ENCODE data around the gene CFL2.
"Not testable (repeated sequence)": the region's sequence is repeated elsewhere in the genome, so short reads cannot be mapped to it uniquely, and the experiment has no call there.

Gene CFL2

GRCh38 chr14:34711169-34711568, 3.2 kb downstream of the CFL2 start:
- no peak for DNase-seq

GRCh38 chr14:34710744-34711143, 3.6 kb downstream of the CFL2 start:
- DNase-seq = no peak

DNA sequence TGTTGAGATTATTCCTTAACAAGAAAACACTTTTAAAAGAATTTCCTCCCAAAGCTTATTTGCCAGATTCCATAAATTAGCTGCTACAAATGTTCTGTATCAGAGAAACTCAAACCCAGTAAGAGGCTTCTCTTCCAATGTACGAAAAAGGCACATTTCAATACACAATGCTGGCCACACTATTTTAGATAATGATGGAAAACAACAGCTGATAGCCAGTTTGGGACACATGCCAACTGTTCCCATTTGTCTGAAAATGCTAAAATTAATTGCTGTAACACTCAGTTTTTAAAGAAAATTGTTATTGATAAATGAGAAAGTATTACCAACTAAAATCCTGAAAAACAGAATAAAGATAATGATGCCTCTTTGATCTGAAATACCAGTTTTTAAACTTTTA, 4.4 kb downstream of the CFL2 start:
- no peak for DNase-seq

DNA sequence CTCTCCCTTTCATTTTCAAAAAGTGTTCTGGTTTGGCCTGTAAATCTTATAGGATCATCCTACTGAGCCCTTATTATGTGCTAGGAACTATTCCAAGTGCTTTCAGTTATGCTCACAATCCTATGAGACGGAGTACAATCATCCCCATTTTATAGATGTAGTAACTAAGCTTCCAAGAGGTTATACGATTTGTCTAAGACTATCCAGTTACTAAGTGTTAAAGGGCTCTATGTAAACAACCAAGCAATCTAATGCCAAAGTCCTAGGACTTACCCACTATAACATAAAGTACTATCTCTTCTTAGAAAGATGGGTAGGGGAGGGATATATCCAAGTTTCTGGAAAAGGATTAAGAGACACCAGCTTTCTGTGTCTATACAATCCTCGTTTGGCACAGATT, 6.7 kb downstream of the CFL2 start:
- no peak for DNase-seq

DNA sequence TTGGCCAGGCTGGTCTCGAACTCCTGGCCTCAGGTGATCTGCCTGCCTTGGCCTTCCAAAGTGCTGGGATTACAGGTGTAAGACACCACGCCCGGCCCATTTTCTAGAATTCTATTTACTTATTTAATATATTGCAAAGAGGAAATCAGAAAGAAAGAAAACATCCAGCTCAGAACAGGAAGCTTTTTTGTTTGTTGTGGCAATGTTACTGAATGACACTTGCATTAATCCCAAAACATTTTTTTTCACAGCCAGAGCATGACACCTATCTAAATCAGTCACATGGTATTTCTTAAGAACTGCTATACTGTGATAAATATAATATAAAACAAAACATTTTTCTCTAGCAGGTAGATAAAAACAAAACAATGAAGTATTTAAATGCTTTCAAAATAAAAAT, 12.6 kb downstream of the CFL2 start:
- no peak for DNase-seq

- DNase-seq = no peak
Observed at GRCh38 chr14:34700622-34701130, 13.7 kb downstream of the CFL2 start.

- no peak for DNase-seq
Observed at GRCh38 chr14:34699873-34700621, 14.3 kb downstream of the CFL2 start.

GRCh38 chr14:34694216-34694615, 20.2 kb downstream of the CFL2 start:
- not testable (repeated sequence) for DNase-seq

DNA sequence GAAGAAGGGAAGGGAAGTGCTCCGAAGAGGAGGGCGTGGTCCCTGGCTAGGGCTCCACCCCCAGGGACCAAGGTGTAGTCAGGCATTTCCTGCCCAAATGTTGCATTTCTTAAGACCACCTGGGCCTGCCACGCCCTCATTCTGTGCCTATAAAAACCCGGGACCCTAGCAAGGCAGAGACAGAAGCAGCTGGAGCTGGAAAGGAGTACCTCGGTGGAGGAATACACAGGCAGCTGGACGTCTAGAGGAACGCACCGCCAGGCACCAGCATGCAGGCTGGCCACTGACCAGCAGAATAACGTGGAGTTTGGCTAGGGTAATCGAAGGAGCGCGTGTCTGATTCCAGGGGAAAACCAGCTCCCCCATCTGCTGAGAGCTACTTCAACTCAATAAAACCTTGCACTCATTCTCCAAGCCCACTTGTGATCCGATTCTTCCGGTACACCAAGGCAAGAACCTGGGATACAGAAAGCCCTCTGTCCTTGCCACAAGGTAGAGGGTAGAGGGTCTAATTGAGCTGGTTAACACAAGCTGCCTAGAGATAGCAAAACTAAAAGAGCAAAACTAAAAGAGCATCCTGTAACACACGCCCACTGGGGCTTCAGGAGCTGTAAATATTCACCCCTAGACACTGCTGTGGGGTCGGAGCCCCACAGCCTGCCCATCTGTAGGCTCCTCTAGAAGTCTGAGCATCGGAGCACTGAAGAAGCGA, 21.0 kb downstream of the CFL2 start:
- DNase-seq = no peak

GRCh38 chr14:34692898-34693227, 21.5 kb downstream of the CFL2 start:
- no peak for DNase-seq

DNA sequence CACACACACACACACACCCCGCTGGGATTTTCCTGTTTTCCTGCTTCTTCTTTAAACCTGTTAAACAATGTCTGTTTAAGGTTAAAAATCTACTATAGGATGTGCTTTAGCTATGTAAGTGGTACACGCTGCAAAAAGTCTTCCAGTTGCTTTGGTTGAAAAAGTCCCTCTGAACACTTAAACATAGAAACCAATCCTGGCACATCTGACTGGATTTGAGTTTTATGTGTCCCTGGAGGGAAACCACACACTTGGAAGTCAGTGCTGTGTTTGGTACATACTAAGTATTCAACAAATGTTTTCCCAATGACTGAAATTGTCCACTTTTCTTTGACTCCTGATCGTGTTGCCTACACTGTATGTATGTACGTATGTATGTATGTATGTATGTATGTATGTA, 22.0 kb downstream of the CFL2 start:
- no peak for DNase-seq

GRCh38 chr14:34691206-34691605, 23.2 kb downstream of the CFL2 start:
- no peak for DNase-seq

- no peak for DNase-seq
Observed at GRCh38 chr14:34688470-34689206, 25.8 kb downstream of the CFL2 start.

- DNase-seq = no peak
Observed at GRCh38 chr14:34685819-34686428, 28.5 kb downstream of the CFL2 start.

- DNase-seq = no peak
Observed at GRCh38 chr14:34684578-34684977, 29.8 kb downstream of the CFL2 start.

- no peak for DNase-seq
Observed at GRCh38 chr14:34682787-34683321, 31.5 kb downstream of the CFL2 start.

GRCh38 chr14:34680806-34681479, 33.5 kb downstream of the CFL2 start:
- no peak for DNase-seq

DNA sequence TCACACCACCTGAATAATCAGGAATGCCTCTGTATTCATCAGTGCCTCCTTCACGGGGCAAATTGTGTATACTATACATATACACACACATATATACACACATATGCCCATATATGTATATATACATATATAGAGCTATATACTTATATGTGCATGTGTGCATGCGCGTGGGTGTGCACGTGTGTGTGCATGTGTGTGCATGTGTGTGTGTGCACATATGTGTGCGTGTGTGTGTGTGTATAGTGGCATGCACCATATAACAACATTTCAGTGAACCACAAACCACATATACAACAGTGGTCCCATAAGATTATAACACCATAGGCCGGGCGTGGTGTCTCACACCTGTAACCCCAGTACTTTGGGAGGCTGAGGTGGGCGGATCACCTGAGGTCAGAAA, 35.7 kb downstream of the CFL2 start:
- no peak for DNase-seq

DNA sequence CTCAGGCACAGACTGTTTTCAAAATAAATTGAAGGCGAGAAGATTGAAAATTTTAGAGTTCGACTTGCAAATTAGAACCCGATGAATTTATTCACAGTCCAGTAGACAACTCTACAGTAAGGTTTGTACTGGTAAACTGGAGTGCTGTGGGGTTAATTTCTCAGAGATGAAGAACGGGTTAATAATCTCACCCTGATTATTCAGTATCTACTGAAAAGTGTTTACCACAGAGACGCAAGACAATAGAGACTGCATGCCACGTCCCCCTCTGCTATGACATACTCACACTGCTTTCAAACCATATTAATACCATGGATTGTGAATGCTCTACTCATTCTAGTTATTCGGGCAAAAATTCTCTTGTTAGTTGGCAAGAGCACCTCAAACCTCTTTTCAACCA, 36.1 kb downstream of the CFL2 start:
- DNase-seq = no peak

DNA sequence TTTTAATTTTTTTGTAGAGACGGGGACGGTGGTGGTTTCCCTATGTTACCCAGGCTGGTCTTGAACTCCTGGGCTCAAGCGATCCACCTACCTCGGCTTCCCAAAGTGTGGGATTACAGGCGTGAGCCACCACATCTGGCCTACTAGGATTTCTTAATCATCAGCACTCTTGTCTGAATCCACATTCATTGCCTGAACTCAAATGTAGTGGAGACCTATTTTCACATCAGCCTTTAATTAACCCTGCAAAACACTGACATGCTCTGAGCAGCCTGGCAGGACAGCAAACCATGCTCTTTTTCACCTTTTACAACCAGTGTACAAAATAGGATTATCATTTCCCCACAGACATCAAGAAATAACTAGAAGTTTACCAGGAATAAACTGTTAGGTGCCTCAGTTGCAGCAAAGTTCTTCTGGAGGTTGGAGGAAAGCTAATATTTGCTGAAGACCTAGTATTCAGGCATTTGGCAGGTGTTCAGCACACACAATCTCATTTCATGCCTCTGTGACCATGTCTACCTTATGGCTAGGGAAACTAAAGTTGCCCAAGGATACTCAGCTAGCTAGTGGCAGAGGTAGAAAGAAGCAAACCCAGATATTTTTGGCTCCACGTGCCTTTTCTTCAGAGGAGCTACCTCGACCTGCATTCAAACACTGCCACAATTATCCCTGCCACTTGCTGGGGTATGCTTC, 37.7 kb downstream of the CFL2 start:
- no peak for DNase-seq

GRCh38 chr14:34673702-34674101, 40.7 kb downstream of the CFL2 start:
- no peak for DNase-seq

DNA sequence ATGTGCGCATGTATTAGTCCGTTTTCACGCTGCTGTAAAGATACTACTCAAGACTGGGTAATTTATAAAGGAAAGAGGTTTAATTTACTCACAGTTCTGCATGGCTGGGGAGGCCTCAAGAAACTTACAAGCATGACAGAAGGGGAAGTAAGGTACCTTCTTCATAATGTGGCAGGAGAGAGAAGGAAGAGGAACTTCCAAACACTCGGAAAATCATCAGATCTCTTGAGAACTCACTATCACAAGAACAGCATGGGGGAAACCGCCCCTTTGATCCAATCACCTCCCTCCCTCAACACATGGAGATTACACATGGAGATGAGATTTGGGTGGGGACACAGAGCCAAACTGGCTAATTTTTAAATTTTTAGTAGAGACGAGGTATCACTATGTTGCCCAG, 42.7 kb downstream of the CFL2 start:
- no peak for DNase-seq
